A549 (cell line): ENCODE measurements around the gene KLF2.

Experiments
- CBX2 ChIP-seq: fragments of 200-600 bp; sonication (generic); IDR thresholded peaks from 2 replicates; pipeline ENCODE4 v1.6.1; 2016; ENCODE audit warnings: low read depth, mild to moderate bottlenecking, borderline replicate concordance
- EP300 ChIP-seq, 2 experiments: fragments of >200 bp; sonication (Bioruptor Twin); formaldehyde crosslinking; IDR thresholded peaks; 2 replicates in 1 of 2; 3 replicates in 1 of 2; pipeline ENCODE4 v1.6.1; 2016 to 2017
- FOSL2 ChIP-seq, 2 experiments: fragments of 450-650 bp in 1 of 2; fragments of >200 bp in 1 of 2; sonication (Bioruptor Twin) in 1 of 2; formaldehyde crosslinking; IDR thresholded peaks; 2 replicates each; pipeline versions ENCODE4 v1.5.0 to v1.6.1; 2016 to 2020; ENCODE audit warnings: mild to moderate bottlenecking in 1 of 2, moderate library complexity in 1 of 2
- JUNB ChIP-seq: fragments of >200 bp; sonication (Bioruptor Twin); formaldehyde crosslinking; IDR thresholded peaks from 2 replicates; pipeline ENCODE4 v1.6.1; 2016
- MAFK ChIP-seq: fragments of 450-650 bp; IDR thresholded peaks from 2 replicates; pipeline ENCODE4 v1.6.1; 2014; ENCODE audit not compliant: partially characterized antibody
- NR3C1 ChIP-seq: fragments of >200 bp; sonication (Bioruptor Twin); formaldehyde crosslinking; IDR thresholded peaks from 3 replicates; pipeline ENCODE4 v1.6.1; 2017
- PHF8 ChIP-seq: fragments of 200-600 bp; sonication (generic); IDR thresholded peaks from 2 replicates; pipeline ENCODE4 v1.6.1; 2016; ENCODE audit warnings: low read depth, mild to moderate bottlenecking, antibody characterized with exemption, moderate library complexity, borderline replicate concordance
- POLR2A ChIP-seq: IDR thresholded peaks from 2 replicates; pipeline ENCODE4 v1.6.1; 2012; ENCODE audit warnings: mild to moderate bottlenecking, low read length
- POLR2AphosphoS2 ChIP-seq: conservative IDR thresholded peaks from 2 replicates; pipeline ENCODE4 v1.6.1; 2012; ENCODE audit warnings: low read length, improper control_type of control experiment, inconsistent platforms
- SMC3 ChIP-seq: fragments of >200 bp; sonication (Bioruptor Twin); formaldehyde crosslinking; IDR thresholded peaks from 3 replicates; pipeline ENCODE4 v1.6.1; 2018; ENCODE audit warnings: inconsistent platforms
- ZFP36 ChIP-seq: fragments of 450-650 bp; IDR thresholded peaks from 2 replicates; pipeline ENCODE4 v1.6.1; 2014; ENCODE audit warnings: borderline replicate concordance; ENCODE audit not compliant: partially characterized antibody
- TF ChIP-seq, protein P1 (sequence below): fragments of >200 bp; sonication (Bioruptor Twin); formaldehyde crosslinking; IDR thresholded peaks from 3 replicates; pipeline ENCODE4 v1.5.1; 2016
- TF ChIP-seq, protein P2 (sequence below): fragments of 250-450 bp; sonication (Bioruptor Pico); IDR thresholded peaks from 2 replicates; pipeline ENCODE4 v1.5.0; 2021; ENCODE audit warnings: mild to moderate bottlenecking, moderate library complexity, borderline replicate concordance

DNA sequence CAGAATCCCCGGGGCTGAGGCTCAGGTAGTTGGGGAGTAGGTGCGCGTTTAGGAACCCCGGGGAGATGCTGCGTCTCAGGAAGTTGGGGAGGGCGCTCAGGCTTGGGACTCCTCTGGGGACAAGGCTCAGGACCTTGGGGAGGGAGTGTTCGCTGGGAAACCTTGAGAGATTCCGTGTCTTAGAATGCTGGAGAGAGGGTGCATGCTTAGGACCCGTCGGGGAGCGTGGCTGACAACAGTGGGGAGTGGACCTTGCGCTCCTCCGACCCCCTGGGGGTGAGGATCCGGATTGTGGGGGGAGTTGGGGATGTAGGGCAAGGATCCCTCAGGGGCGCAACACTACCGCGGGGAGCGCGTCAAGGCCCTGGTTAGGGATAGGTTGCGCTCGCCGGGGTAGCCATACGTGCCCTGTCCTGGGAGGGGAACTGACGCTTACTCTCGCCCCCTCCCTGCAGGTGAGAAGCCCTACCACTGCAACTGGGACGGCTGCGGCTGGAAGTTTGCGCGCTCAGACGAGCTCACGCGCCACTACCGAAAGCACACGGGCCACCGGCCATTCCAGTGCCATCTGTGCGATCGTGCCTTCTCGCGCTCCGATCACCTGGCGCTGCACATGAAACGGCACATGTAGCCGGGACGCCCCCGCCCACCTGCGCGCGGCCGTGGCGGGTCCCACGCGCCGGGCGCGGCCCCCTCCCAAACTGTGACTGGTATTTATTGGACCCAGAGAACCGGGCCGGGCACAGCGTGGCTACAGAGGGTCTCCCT is 2.0 kb downstream of the KLF2 start:
- TF ChIP-seq POLR2A (no peak), EP300 (IDR thresholded peaks at IDR 0.05) (no peak), SMC3 (no peak), MAFK (no peak), POLR2AphosphoS2 (no peak), NR3C1 (no peak), FOSL2 (IDR thresholded peaks at IDR 0.05) (no peak), FOSL2 (CRISPR knock-in tag; IDR thresholded peaks at IDR 0.05) (no peak), ZFP36 (no peak), JUNB (no peak), PHF8 (no peak), CBX2 (no peak)
- TF ChIP-seq, protein P1, sequence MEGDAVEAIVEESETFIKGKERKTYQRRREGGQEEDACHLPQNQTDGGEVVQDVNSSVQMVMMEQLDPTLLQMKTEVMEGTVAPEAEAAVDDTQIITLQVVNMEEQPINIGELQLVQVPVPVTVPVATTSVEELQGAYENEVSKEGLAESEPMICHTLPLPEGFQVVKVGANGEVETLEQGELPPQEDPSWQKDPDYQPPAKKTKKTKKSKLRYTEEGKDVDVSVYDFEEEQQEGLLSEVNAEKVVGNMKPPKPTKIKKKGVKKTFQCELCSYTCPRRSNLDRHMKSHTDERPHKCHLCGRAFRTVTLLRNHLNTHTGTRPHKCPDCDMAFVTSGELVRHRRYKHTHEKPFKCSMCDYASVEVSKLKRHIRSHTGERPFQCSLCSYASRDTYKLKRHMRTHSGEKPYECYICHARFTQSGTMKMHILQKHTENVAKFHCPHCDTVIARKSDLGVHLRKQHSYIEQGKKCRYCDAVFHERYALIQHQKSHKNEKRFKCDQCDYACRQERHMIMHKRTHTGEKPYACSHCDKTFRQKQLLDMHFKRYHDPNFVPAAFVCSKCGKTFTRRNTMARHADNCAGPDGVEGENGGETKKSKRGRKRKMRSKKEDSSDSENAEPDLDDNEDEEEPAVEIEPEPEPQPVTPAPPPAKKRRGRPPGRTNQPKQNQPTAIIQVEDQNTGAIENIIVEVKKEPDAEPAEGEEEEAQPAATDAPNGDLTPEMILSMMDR = no peak
- TF ChIP-seq, protein P2, sequence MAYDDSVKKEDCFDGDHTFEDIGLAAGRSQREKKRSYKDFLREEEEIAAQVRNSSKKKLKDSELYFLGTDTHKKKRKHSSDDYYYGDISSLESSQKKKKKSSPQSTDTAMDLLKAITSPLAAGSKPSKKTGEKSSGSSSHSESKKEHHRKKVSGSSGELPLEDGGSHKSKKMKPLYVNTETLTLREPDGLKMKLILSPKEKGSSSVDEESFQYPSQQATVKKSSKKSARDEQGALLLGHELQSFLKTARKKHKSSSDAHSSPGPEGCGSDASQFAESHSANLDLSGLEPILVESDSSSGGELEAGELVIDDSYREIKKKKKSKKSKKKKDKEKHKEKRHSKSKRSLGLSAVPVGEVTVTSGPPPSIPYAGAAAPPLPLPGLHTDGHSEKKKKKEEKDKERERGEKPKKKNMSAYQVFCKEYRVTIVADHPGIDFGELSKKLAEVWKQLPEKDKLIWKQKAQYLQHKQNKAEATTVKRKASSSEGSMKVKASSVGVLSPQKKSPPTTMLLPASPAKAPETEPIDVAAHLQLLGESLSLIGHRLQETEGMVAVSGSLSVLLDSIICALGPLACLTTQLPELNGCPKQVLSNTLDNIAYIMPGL (CRISPR knock-in tag) = no peak
